Measurements from ENCODE around the gene PKD1L1. TPM values are rescaled to one million over a fixed set of nuclear protein-coding genes. Genes with fewer than 3 reads are reported as not detected.

PKD1L1 gene
- total RNA-seq, 6 donors from 2014 or later, result 0.46 to 4.8 (median 0.75) TPM

GRCh38 chr7:47764746-47765145 lies 183.5 kb downstream of the PKD1L1 start:
- Histone ChIP-seq H3K27ac (no peak overlapping the region), H3K9me3 (no peaks in the 10 kb centered on the region), H3K4me1 (no peaks in the 10 kb centered on the region), H3K4me3 (no peak overlapping the region), H3K36me3 (no peaks in the 10 kb centered on the region), H3K27me3 (no peaks in the 10 kb centered on the region)
- DNase-seq (no peak), ATAC-seq (ENCODE audit: low FRiP score in 2 of 2) (no peak)
- no peak for TF ChIP-seq POLR2AphosphoS5 (IDR thresholded peaks at IDR 0.05)
- TF ChIP-seq POLR2A (IDR thresholded peaks at IDR 0.05), result no peak
- TF ChIP-seq CTCF (IDR thresholded peaks at IDR 0.05), result no peak
- TF ChIP-seq EP300 (IDR thresholded peaks at IDR 0.05), result no peak
- WGBS, 2 donors, result 90 to 92% methylated on average over 5 of the region's 5 CpGs

- no peak for DNase-seq
- Histone ChIP-seq H3K9me3 (no peaks in the 10 kb centered on the region), H3K4me3 (no peak overlapping the region), H3K27ac (peak overlapping the region in 1 of 4 donors; percentile 3), H3K27me3 (no peaks in the 10 kb centered on the region), H3K4me1 (no peaks in the 10 kb centered on the region), H3K36me3 (no peaks in the 10 kb centered on the region)
- WGBS, 2 donors, result 66 to 76% methylated on average over 7 to 9 of the region's 9 CpGs
- ATAC-seq (ENCODE audit: low FRiP score in 2 of 2), result peak in 1 of 2 donors; percentile 61
- TF ChIP-seq POLR2AphosphoS5 (IDR thresholded peaks at IDR 0.05) (no peak), EP300 (IDR thresholded peaks at IDR 0.05) (no peak), POLR2A (IDR thresholded peaks at IDR 0.05) (no peak), CTCF (IDR thresholded peaks at IDR 0.05) (no peak)
Measured at GRCh38 chr7:47763063-47763974, 184.9 kb downstream of the PKD1L1 start.

GRCh38 chr7:47762746-47763062 lies 185.6 kb downstream of the PKD1L1 start:
- no peak for ATAC-seq (ENCODE audit: low FRiP score in 2 of 2)
- TF ChIP-seq CTCF (IDR thresholded peaks at IDR 0.05) (no peak), POLR2A (IDR thresholded peaks at IDR 0.05) (no peak), POLR2AphosphoS5 (IDR thresholded peaks at IDR 0.05) (no peak), EP300 (IDR thresholded peaks at IDR 0.05) (no peak)
- H3K4me1 ChIP-seq, result no peaks in the 10 kb centered on the region
- DNase-seq, result no peak
- no peak overlapping the region for H3K4me3 ChIP-seq
- H3K9me3 ChIP-seq, result no peaks in the 10 kb centered on the region
- WGBS, 2 donors, result 92 to 100% methylated on average over 4 of the region's 4 CpGs
- H3K27me3 ChIP-seq, result no peaks in the 10 kb centered on the region
- peak overlapping the region in 1 of 4 donors; percentile 3 for H3K27ac ChIP-seq
- H3K36me3 ChIP-seq, result no peaks in the 10 kb centered on the region

- Histone ChIP-seq H3K36me3 (no peaks in the 10 kb centered on the region), H3K27me3 (no peaks in the 10 kb centered on the region), H3K27ac (no peak overlapping the region), H3K4me1 (peaks cover 0 to 3% (median 0%) of the 10 kb centered on the region in 4 donors), H3K9me3 (no peaks in the 10 kb centered on the region), H3K4me3 (no peak overlapping the region)
- no peak for DNase-seq
- ATAC-seq (ENCODE audit: low FRiP score in 2 of 2), result no peak
- TF ChIP-seq EP300 (IDR thresholded peaks at IDR 0.05), result no peak
- no peak for TF ChIP-seq POLR2AphosphoS5 (IDR thresholded peaks at IDR 0.05)
- no peak for TF ChIP-seq POLR2A (IDR thresholded peaks at IDR 0.05)
Measured at GRCh38 chr7:47762207-47762606, 186.1 kb downstream of the PKD1L1 start.

GRCh38 chr7:47759056-47759706 lies 189.1 kb downstream of the PKD1L1 start:
- Histone ChIP-seq H3K4me1 (peaks cover 0 to 3% (median 0%) of the 10 kb centered on the region in 4 donors), H3K4me3 (no peak overlapping the region), H3K9me3 (no peaks in the 10 kb centered on the region), H3K36me3 (no peaks in the 10 kb centered on the region), H3K27ac (peak overlapping the region in 3 of 4 donors; percentile 67 to 72 (median 71)), H3K27me3 (no peaks in the 10 kb centered on the region)
- no peak for DNase-seq
- no peak for TF ChIP-seq EP300 (IDR thresholded peaks at IDR 0.05)
- TF ChIP-seq POLR2AphosphoS5 (IDR thresholded peaks at IDR 0.05), result no peak
- no peak for TF ChIP-seq POLR2A (IDR thresholded peaks at IDR 0.05)
- TF ChIP-seq CTCF (IDR thresholded peaks at IDR 0.05), result no peak
- ATAC-seq (ENCODE audit: low FRiP score in 2 of 2), result no peak
- WGBS, 2 donors, result 90 to 92% methylated on average over 4 of the region's 4 CpGs
